GM12891 (cell line): ENCODE measurements around the gene B3GNT7.

Source experiments
- POLR2A ChIP-seq: IDR thresholded peaks from 2 replicates; pipeline ENCODE4 v1.6.1; 2011; ENCODE audit warnings: low read depth, low read length, control low read depth
- POLR2AphosphoS5 ChIP-seq: IDR thresholded peaks from 2 replicates; pipeline ENCODE4 v1.6.1; 2011; ENCODE audit warnings: low read depth, low read length, control low read depth
- POU2F2 ChIP-seq: IDR thresholded peaks from 2 replicates; pipeline ENCODE4 v1.6.1; 2011; ENCODE audit warnings: low read depth, mild to moderate bottlenecking, control low read depth, low read length, moderate library complexity

- TF ChIP-seq POLR2A: no peak
- no peak for TF ChIP-seq POU2F2
- no peak for TF ChIP-seq POLR2AphosphoS5
Observed at GRCh38 chr2:231361701-231362554, 33.6 kb upstream of the B3GNT7 start.
